NCI-H1417 (cell line): ENCODE data around the gene HOXC9.

Experiments used
- DNase-seq, 3 experiments: peaks; one replicate each; lab custom pipeline; 2025; lab: John Stamatoyannopoulos, UW

HOXC9 gene

GRCh38 chr12:53963434-53964314 lies 36.3 kb upstream of the HOXC9 start:
- no peak for DNase-seq

GRCh38 chr12:53964315-53964713 lies 35.6 kb upstream of the HOXC9 start:
- no peak for DNase-seq

GRCh38 chr12:53965281-53966084 lies 34.5 kb upstream of the HOXC9 start:
- no peak for DNase-seq

GRCh38 chr12:53966085-53966384 lies 33.9 kb upstream of the HOXC9 start:
- DNase-seq, result no peak

- no peak for DNase-seq
Measured at GRCh38 chr12:53966385-53967133, 33.4 kb upstream of the HOXC9 start.

- DNase-seq, result peak in 2 of 3 experiments; percentile 14 to 26
Measured at GRCh38 chr12:53967421-53967925, 32.5 kb upstream of the HOXC9 start.

GRCh38 chr12:53968214-53969127 lies 31.5 kb upstream of the HOXC9 start:
- DNase-seq, result no peak

GRCh38 chr12:53969588-53970259 lies 30.2 kb upstream of the HOXC9 start:
- DNase-seq, result no peak

- DNase-seq, result no peak
Measured at GRCh38 chr12:53970451-53970850, 29.5 kb upstream of the HOXC9 start.

- DNase-seq, result no peak
Measured at GRCh38 chr12:53971129-53971528, 28.8 kb upstream of the HOXC9 start.

GRCh38 chr12:53971686-53972085 lies 28.3 kb upstream of the HOXC9 start:
- no peak for DNase-seq

GRCh38 chr12:53972152-53972702 lies 27.7 kb upstream of the HOXC9 start:
- DNase-seq, result no peak

- no peak for DNase-seq
Measured at GRCh38 chr12:53972722-53973235, 27.2 kb upstream of the HOXC9 start, which contains the start of gene HOXC11. Gene HOXC11, plus strand, starts transcription at chr12:53973126. Its CDS starts 116 bp downstream, at chr12:53973242.

- DNase-seq, result peak in 1 of 3 experiments; percentile 47
Measured at GRCh38 chr12:53973236-53974042, 26.5 kb upstream of the HOXC9 start.

GRCh38 chr12:53974084-53975063 lies 25.6 kb upstream of the HOXC9 start, which contains the start of gene HOTAIR:
Gene HOTAIR, minus strand, starts transcription at chr12:53974954.
- DNase-seq, result peak; percentile 51 to 71 (median 55)

GRCh38 chr12:53975064-53975471 lies 24.9 kb upstream of the HOXC9 start:
- peak in 1 of 3 experiments; percentile 54 for DNase-seq

GRCh38 chr12:53975479-53976152 lies 24.3 kb upstream of the HOXC9 start:
- no peak for DNase-seq
